Esophagus muscularis mucosa (tissue), 3 donors: ENCODE data around the gene RABL6.
"Not testable (repeated sequence)": the region's sequence is repeated elsewhere in the genome, so short reads cannot be mapped to it uniquely, and the experiment has no call there.

ENCODE experiments used
- CTCF ChIP-seq, 3 experiments: fragments of 200-600 bp in 2 of 3; fragments of 450-650 bp in 1 of 3; sonication (generic) in 2 of 3; IDR thresholded peaks; one replicate each; pipeline ENCODE4 v1.5.1; 2017 to 2019; ENCODE audit warnings: antibody characterized with exemption in 3 of 3, mild to moderate bottlenecking in 2 of 3, moderate library complexity in 1 of 3
- POLR2AphosphoS5 ChIP-seq, 2 donors: sonication (generic); formaldehyde crosslinking; IDR thresholded peaks; one replicate each; pipeline ENCODE4 v1.6.1; 2017; ENCODE audit warnings: antibody characterized with exemption in 2 of 2

GRCh38 chr9:136796775-136797347, 10.9 kb upstream of the RABL6 start:
- TF ChIP-seq CTCF, POLR2AphosphoS5 (IDR thresholded peaks at IDR 0.05): not testable (repeated sequence)
